Vagina (tissue), 2 donors: Measurements from ENCODE around the gene KDM4B. TPM values are rescaled to one million over a fixed set of nuclear protein-coding genes. Genes with fewer than 3 reads are reported as not detected.

ENCODE experiments used
- DNase-seq, 2 donors: peaks; one replicate each; pipeline ENCODE4 v3.0.0-alpha.2; 2017; ENCODE audit errors: extremely low spot score in 2 of 2
- H3K27ac ChIP-seq: fragments of 200-600 bp; sonication (generic); one replicate; pipeline ENCODE4 v1.5.1; 2019
- H3K27me3 ChIP-seq: fragments of 200-600 bp; sonication (generic); one replicate; pipeline ENCODE4 v1.5.1; 2019
- H3K36me3 ChIP-seq, 2 donors: fragments of 200-600 bp; sonication (generic); one replicate each; pipeline ENCODE4 v1.5.1; 2017 to 2019
- H3K4me1 ChIP-seq: fragments of 200-600 bp; sonication (generic); one replicate; pipeline ENCODE4 v1.5.1; 2019
- H3K4me3 ChIP-seq, 2 donors: fragments of 200-600 bp; sonication (generic); 1 replicate in 1 of 2; 2 replicates in 1 of 2; pipeline ENCODE4 v1.5.1; 2016 to 2019
- H3K9me3 ChIP-seq: fragments of 200-600 bp; sonication (generic); one replicate; pipeline ENCODE4 v1.5.1; 2019
- CTCF ChIP-seq, 3 experiments: fragments of 450-650 bp in 2 of 3; fragments of 200-600 bp in 1 of 3; sonication (generic) in 1 of 3; IDR thresholded peaks; one replicate each; pipeline ENCODE4 v1.5.1; 2017 to 2019; ENCODE audit warnings: antibody characterized with exemption in 3 of 3, mild to moderate bottlenecking in 2 of 3, moderate library complexity in 2 of 3
- POLR2A ChIP-seq, 2 donors: fragments of 450-650 bp; IDR thresholded peaks; one replicate each; pipeline ENCODE4 v1.6.1; 2017; ENCODE audit warnings: antibody characterized with exemption in 2 of 2, mild to moderate bottlenecking in 2 of 2, moderate library complexity in 2 of 2
- POLR2AphosphoS5 ChIP-seq, 2 donors: sonication (generic); formaldehyde crosslinking; IDR thresholded peaks; one replicate each; pipeline ENCODE4 v1.9.0; 2017; ENCODE audit warnings: antibody characterized with exemption in 2 of 2, mild to moderate bottlenecking in 2 of 2, low read depth in 1 of 2; ENCODE audit not compliant: insufficient read depth in 1 of 2
- intact Hi-C: fragments of 100-400 bp; cut with DNase I; formaldehyde crosslinking; loops from one replicate; pipeline ENCODE4 v1.15.1; 2023
- total RNA-seq: library from RNA; depleted of rRNA; stranded (reverse); fragments of >200 nt; gene quantifications from one replicate; pipeline ENCODE4 v1.2.3, GENCODE V29; 2016

The KDM4B gene
- total RNA-seq, 1 donor from 2014 or later, result 59.7 TPM

- Histone ChIP-seq H3K27ac (no peak overlapping the region), H3K4me3 (no peak overlapping the region), H3K9me3 (no peaks in the 10 kb centered on the region), H3K27me3 (no peaks in the 10 kb centered on the region), H3K36me3 (peaks cover 0 to 82% of the 10 kb centered on the region in 2 donors), H3K4me1 (no peaks in the 10 kb centered on the region)
- intact Hi-C loops, result loop anchor here (1.0 kb wide), 1 partner anchor 45 kb away; no protein-coding TSS in a partner anchor
- DNase-seq, result no peak
- TF ChIP-seq POLR2A (IDR thresholded peaks at IDR 0.05), result no peak
- no peak for TF ChIP-seq CTCF (IDR thresholded peaks at IDR 0.05)
- TF ChIP-seq POLR2AphosphoS5 (IDR thresholded peaks at IDR 0.05; ENCODE audit: insufficient read depth in 1 of 2, low read depth in 1 of 2), result no peak
These were observed 173.8 kb downstream of the KDM4B start for GRCh38 chr19:5142725-5143097.

- H3K4me3 ChIP-seq, result no peak overlapping the region
- intact Hi-C loops, result no loop called here
- TF ChIP-seq POLR2A (IDR thresholded peaks at IDR 0.05) (no peak), CTCF (IDR thresholded peaks at IDR 0.05) (no peak), POLR2AphosphoS5 (IDR thresholded peaks at IDR 0.05; ENCODE audit: insufficient read depth in 1 of 2, low read depth in 1 of 2) (no peak)
- no peak for DNase-seq
- H3K27ac ChIP-seq, result no peak overlapping the region
- H3K9me3 ChIP-seq, result no peaks in the 10 kb centered on the region
- H3K27me3 ChIP-seq, result no peaks in the 10 kb centered on the region
- no peaks in the 10 kb centered on the region for H3K4me1 ChIP-seq
- peaks cover 0 to 82% of the 10 kb centered on the region in 2 donors for H3K36me3 ChIP-seq
These were observed 174.8 kb downstream of the KDM4B start for GRCh38 chr19:5143471-5144411.

- H3K9me3 ChIP-seq, result no peaks in the 10 kb centered on the region
- no peak overlapping the region for H3K4me3 ChIP-seq
- no peaks in the 10 kb centered on the region for H3K4me1 ChIP-seq
- no peak for DNase-seq
- intact Hi-C loops, result no loop called here
- no peak overlapping the region for H3K27ac ChIP-seq
- H3K27me3 ChIP-seq, result no peaks in the 10 kb centered on the region
- H3K36me3 ChIP-seq, result peaks cover 0 to 79% of the 10 kb centered on the region in 2 donors
- no peak for TF ChIP-seq POLR2A (IDR thresholded peaks at IDR 0.05)
- TF ChIP-seq CTCF (IDR thresholded peaks at IDR 0.05), result no peak
- TF ChIP-seq POLR2AphosphoS5 (IDR thresholded peaks at IDR 0.05; ENCODE audit: insufficient read depth in 1 of 2, low read depth in 1 of 2), result no peak
These were observed 175.7 kb downstream of the KDM4B start for GRCh38 chr19:5144545-5145179.

GRCh38 chr19:5145521-5146511 lies 176.9 kb downstream of the KDM4B start:
- TF ChIP-seq POLR2A (IDR thresholded peaks at IDR 0.05), result no peak
- no peak for TF ChIP-seq POLR2AphosphoS5 (IDR thresholded peaks at IDR 0.05; ENCODE audit: insufficient read depth in 1 of 2, low read depth in 1 of 2)
- TF ChIP-seq CTCF (IDR thresholded peaks at IDR 0.05), result no peak
- intact Hi-C loops, result no loop called here
- Histone ChIP-seq H3K27ac (no peak overlapping the region), H3K4me1 (no peaks in the 10 kb centered on the region), H3K9me3 (no peaks in the 10 kb centered on the region), H3K27me3 (no peaks in the 10 kb centered on the region), H3K4me3 (no peak overlapping the region), H3K36me3 (peaks cover 0 to 79% of the 10 kb centered on the region in 2 donors)
- DNase-seq, result no peak
